ENCODE measurements around the gene CDC42EP5. TPM values are rescaled to one million over a fixed set of nuclear protein-coding genes. Genes with fewer than 3 reads are reported as not detected.

Gene CDC42EP5
- total and polyA plus RNA-seq, 4 donors, result 15.8 to 25.7 (median 21.3) TPM

DNA sequence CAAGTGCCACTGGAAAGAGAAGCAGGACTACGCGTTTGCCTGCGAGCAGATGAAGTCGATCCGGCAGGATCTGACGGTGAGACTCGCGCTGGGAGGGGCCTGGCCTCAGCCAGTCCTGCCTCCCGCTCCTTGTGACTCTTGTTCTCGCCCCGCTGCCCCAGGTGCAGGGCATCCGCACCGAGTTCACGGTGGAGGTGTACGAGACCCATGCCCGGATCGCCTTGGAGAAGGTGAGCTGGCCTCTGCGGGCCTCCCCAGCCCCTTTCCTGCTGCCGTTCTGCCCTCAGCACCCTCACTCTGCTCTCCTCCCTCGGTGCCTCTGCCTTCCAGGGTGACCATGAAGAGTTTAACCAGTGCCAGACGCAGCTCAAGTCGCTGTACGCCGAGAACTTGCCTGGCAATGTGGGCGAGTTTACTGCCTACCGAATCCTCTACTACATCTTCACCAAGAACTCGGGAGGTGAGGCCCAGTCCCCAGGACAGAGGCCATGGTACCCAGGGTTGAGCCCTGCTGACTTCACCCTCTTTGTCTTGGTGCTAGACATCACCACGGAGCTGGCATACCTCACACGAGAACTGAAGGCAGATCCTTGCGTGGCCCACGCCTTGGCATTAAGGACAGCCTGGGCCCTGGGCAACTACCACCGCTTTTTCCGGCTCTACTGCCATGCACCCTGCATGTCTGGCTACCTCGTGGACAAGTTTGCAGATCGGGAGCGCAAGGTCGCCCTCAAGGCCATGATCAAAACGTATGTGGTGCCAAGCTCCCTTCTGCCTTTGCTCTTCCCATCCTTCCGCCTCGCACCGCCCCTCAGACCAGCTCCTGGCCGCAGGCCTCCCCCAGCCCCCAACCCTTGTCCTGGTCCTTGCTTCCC is 15.1 kb downstream of the CDC42EP5 start:
- Histone ChIP-seq H3K9me3 (ENCODE audit: control insufficient read depth in 4 of 4, insufficient read depth in 3 of 4, low read length in 3 of 4) (no peaks in the 10 kb centered on the region), H3K4me3 (no peak overlapping the region), H3K9ac (ENCODE audit: insufficient read depth in 1 of 2, low read length in 2 of 2) (no peak overlapping the region), H3K27ac (ENCODE audit: low read depth in 1 of 2, low read length in 1 of 2) (no peak overlapping the region), H3K36me3 (ENCODE audit: control insufficient read depth in 4 of 4, insufficient read depth in 4 of 4, low read length in 4 of 4) (peaks cover 27 to 86% (median 53%) of the 10 kb centered on the region in 4 donors), H3K27me3 (ENCODE audit: control insufficient read depth in 3 of 3, insufficient read depth in 3 of 3, low read length in 2 of 3) (no peaks in the 10 kb centered on the region), H3K4me1 (ENCODE audit: control insufficient read depth in 5 of 5, insufficient read depth in 5 of 5, low read length in 5 of 5) (peaks cover 0 to 39% (median 13%) of the 10 kb centered on the region in 5 donors)
- WGBS, 2 donors, result 94% methylated on average over 42 of the region's 42 CpGs
- ATAC-seq (ENCODE audit: insufficient read depth, low FRiP score) (no peak), DNase-seq (no peak)
- TF ChIP-seq, protein P1, sequence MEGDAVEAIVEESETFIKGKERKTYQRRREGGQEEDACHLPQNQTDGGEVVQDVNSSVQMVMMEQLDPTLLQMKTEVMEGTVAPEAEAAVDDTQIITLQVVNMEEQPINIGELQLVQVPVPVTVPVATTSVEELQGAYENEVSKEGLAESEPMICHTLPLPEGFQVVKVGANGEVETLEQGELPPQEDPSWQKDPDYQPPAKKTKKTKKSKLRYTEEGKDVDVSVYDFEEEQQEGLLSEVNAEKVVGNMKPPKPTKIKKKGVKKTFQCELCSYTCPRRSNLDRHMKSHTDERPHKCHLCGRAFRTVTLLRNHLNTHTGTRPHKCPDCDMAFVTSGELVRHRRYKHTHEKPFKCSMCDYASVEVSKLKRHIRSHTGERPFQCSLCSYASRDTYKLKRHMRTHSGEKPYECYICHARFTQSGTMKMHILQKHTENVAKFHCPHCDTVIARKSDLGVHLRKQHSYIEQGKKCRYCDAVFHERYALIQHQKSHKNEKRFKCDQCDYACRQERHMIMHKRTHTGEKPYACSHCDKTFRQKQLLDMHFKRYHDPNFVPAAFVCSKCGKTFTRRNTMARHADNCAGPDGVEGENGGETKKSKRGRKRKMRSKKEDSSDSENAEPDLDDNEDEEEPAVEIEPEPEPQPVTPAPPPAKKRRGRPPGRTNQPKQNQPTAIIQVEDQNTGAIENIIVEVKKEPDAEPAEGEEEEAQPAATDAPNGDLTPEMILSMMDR (IDR thresholded peaks at IDR 0.05; ENCODE audit: control extremely low read depth, extremely low read depth), result no peak

DNA sequence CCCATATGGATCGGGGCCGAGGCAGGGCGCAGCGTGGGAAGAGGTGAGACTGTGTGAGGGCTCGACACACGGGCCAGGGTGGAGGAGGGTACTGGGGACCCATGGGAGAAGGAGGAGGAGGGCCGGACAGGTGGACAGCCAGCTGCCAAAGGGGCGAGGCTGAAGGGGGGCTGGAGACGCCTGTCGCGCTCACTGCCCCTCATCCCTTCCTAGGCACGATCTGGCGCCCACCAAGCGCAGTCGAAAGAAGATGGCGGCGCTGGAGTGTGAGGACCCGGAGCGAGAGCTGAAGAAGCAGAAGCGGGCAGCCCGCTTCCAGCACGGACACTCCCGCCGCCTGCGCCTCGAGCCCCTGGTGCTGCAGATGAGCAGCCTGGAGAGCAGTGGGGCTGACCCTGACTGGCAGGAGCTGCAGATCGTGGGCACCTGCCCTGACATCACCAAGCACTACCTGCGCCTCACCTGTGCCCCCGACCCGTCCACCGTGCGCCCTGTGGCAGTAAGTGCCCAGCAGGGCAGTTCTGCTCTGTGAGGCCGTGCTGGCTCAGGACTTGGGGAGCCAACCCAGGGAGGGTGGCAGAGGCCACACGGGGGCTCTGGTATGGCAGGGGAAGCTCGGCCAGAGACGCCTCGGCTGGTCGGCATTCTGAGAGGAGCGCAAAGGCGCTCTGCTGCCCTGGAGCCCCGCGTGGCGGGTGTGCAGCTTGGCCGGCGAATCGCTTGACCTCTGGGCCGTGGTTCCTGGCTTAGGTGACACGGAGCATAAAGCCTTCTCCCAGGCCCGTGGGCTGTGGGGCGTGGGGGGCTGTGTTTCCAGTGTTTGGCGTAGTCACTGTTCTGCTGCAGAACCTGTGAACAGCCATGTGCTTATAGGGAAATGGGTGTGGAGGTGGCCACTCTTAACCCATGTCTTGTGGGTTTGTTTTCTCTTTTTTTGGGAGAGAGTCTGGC is 16.4 kb downstream of the CDC42EP5 start:
- H3K36me3 ChIP-seq (ENCODE audit: control insufficient read depth in 4 of 4, insufficient read depth in 4 of 4, low read length in 4 of 4), result peaks cover 24 to 93% (median 64%) of the 10 kb centered on the region in 4 donors
- no peaks in the 10 kb centered on the region for H3K27me3 ChIP-seq (ENCODE audit: control insufficient read depth in 3 of 3, insufficient read depth in 3 of 3, low read length in 2 of 3)
- TF ChIP-seq, protein P1 (IDR thresholded peaks at IDR 0.05; ENCODE audit: control extremely low read depth, extremely low read depth), result no peak
- peaks cover 0 to 26% (median 9%) of the 10 kb centered on the region in 5 donors for H3K4me1 ChIP-seq (ENCODE audit: control insufficient read depth in 5 of 5, insufficient read depth in 5 of 5, low read length in 5 of 5)
- no peak overlapping the region for H3K4me3 ChIP-seq
- DNase-seq, result no peak
- no peak overlapping the region for H3K27ac ChIP-seq (ENCODE audit: low read depth in 1 of 2, low read length in 1 of 2)
- H3K9ac ChIP-seq (ENCODE audit: insufficient read depth in 1 of 2, low read length in 2 of 2), result no peak overlapping the region
- WGBS, 2 donors, result 93 to 95% methylated on average over 51 of the region's 51 CpGs
- ATAC-seq (ENCODE audit: insufficient read depth, low FRiP score), result no peak
- H3K9me3 ChIP-seq (ENCODE audit: control insufficient read depth in 4 of 4, insufficient read depth in 3 of 4, low read length in 3 of 4), result no peaks in the 10 kb centered on the region

DNA sequence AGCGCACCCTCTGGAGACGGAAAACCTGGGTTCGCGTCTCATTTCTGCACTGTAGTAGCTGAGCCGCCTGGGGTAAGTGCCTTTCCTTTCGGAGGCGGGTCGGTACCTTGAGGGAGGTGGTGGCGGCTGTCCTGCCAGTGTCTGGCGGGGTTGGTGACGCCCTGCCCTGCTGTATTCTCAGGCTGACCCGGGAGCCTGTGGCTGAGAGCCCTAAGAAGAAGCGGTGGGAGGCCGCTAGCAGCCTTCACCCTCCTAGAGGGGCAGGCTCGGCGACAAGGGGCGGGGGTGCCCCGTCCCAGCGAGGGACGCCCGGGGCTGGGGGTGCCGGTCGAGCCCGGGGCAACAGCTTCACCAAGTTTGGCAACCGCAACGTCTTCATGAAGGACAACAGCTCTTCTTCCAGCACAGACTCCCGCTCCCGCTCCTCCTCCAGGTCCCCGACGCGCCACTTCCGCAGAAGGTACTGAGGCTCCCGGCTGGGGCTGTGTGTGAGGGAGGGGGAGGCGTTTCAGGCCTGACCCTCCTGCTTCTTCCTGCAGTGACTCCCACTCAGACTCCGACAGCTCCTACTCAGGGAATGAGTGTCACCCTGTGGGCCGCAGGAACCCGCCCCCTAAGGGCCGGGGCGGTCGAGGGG is 17.2 kb downstream of the CDC42EP5 start:
- DNase-seq, result no peak
- TF ChIP-seq, protein P1 (IDR thresholded peaks at IDR 0.05; ENCODE audit: control extremely low read depth, extremely low read depth), result no peak
- 94% methylated on average over 29 to 40 of the region's 40 CpGs for WGBS, 2 donors
- Histone ChIP-seq H3K27me3 (ENCODE audit: control insufficient read depth in 3 of 3, insufficient read depth in 3 of 3, low read length in 2 of 3) (no peaks in the 10 kb centered on the region), H3K4me3 (no peak overlapping the region), H3K4me1 (ENCODE audit: control insufficient read depth in 5 of 5, insufficient read depth in 5 of 5, low read length in 5 of 5) (peaks cover 3 to 25% (median 10%) of the 10 kb centered on the region in 5 donors), H3K36me3 (ENCODE audit: control insufficient read depth in 4 of 4, insufficient read depth in 4 of 4, low read length in 4 of 4) (peaks cover 20 to 90% (median 72%) of the 10 kb centered on the region in 4 donors), H3K9me3 (ENCODE audit: control insufficient read depth in 4 of 4, insufficient read depth in 3 of 4, low read length in 3 of 4) (no peaks in the 10 kb centered on the region), H3K9ac (ENCODE audit: insufficient read depth in 1 of 2, low read length in 2 of 2) (no peak overlapping the region), H3K27ac (ENCODE audit: low read depth in 1 of 2, low read length in 1 of 2) (no peak overlapping the region)
- ATAC-seq (ENCODE audit: insufficient read depth, low FRiP score), result no peak
